Jurkat, Clone E6-1 (cell line): ENCODE data around the gene PM20D2.

Experiments
- DNase-seq: peaks from one replicate; pipeline ENCODE4 v3.0.0-alpha.2; 2011; ENCODE audit warnings: low read depth, low spot score
- H3K4me3 ChIP-seq: 2 replicates; pipeline ENCODE4 v1.5.1; 2011; ENCODE audit warnings: mild to moderate bottlenecking, low read length, control low read depth, moderate library complexity

Gene PM20D2

DNA sequence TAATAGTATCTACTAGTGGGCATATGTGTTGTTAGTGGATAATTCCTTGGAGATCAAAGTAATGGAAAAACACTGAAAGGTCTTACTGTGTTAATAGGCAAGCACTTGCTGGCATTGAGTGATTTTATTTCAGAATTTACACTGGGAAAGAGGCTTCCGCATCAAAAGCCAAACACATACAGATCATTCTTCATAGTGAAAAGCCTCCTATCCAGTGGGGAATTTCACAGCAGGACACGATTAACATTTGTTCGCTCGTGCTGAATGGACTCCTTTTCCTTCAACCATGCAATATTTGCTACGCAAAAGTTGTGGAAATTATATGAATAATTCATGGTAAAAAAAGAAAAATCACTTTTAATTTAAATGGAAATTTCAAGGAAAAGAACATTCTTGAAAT, 44.9 kb downstream of the PM20D2 start:
- H3K4me3 ChIP-seq = no peak overlapping the region
- no peak for DNase-seq

DNA sequence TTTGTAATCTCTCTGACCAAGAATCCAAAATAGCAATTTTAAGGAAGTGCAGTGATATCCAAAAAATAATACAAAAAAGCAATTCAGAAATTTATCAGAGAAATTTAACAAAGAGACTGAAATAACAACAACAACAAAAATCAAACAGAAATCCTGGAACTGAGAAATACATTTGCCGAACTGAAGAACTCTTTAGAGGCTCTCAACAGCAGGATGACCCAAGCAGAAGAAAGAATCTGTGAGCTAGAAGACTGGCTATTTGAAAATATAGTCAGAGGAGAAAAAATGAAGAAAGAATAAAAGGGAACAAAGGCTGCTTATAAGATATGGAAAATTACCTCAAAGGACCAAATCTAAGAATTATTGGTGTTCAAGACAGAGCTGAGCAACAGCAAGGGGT, 48.7 kb downstream of the PM20D2 start:
- H3K4me3 ChIP-seq = no peak overlapping the region
- no peak for DNase-seq

DNA sequence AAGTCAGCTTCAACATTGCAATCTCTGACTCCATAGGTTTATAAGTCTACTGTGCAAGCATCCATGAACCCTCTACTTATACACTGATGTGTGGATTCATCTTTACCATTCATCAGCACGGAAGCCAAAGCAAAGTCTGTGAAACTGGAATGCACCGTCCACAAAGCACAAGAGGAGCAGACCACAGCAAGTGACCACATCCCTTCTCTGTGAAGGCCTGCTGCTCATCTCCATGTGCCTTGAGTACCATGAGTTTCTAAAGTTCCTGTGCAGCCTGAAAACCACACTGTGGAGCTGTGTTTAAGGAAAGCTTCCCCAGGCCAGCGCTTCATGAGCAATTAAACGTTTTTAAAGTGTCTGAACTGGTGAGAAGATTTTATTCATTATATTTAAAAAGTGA, 51.3 kb downstream of the PM20D2 start:
- no peak overlapping the region for H3K4me3 ChIP-seq
- DNase-seq = no peak

DNA sequence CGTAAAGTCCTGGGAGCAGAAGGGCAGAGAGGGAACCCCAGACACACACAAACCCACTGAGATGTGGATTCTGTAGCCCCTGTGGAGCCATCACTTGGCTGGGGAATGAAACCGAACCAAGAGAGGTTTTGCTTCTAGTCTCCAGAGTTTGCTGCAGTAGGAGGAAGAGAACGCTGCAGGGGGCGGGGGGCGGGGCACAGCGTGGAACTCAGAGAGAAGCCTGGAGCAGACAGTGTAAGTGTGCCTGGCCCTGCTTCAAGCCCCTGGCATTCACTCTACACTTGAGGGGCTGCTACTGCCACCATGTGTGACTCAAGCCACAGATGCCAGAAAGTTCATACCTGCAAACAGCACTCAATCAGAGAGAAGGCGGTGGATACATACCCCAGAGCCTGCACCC, 52.4 kb downstream of the PM20D2 start:
- H3K4me3 ChIP-seq = no peak overlapping the region
- DNase-seq = no peak

DNA sequence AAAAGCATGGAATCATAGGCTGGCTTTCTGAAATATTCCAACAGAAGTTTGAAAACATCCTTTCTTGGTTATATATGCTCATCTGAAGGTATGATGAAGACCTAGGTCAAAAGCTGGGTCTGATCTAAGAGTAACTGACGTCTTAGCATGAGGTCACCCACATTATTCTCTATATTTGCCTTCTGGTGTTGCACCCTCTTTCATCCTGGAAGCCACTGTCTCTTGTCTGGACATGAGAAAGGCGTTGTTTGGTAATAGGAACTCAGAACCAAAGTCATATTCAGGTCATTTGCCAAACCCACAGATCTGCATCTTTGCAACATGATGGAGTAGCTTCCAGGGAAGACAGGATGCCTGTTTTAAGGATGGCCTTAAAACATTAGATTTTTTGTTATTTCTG, 53.7 kb downstream of the PM20D2 start:
- no peak overlapping the region for H3K4me3 ChIP-seq
- DNase-seq = no peak

DNA sequence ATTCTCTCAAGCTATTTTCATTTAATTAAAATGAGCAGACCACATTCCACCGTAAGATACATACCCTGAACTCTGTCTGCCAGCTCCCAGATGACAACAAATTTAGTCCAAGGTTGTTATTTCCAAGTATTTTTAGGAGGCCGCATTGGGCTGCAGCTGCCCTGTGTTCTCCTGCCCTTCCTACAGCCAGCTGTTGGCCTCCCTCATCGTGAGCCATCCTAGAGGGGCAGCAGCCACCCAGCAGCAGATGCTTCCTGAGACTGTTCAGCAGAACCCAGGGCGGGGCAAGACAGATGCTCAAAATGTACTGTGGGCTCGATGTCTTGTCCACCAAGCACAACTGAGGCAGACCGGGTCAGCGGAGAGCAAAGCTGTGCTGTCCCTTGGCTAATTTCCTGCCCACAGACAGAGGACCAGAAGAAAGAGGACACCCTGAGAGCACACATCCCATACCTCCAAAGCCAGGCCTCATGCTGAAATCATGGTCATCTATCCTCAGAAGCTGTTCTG, 54.9 kb downstream of the PM20D2 start:
- H3K4me3 ChIP-seq = no peak overlapping the region
- no peak for DNase-seq

DNA sequence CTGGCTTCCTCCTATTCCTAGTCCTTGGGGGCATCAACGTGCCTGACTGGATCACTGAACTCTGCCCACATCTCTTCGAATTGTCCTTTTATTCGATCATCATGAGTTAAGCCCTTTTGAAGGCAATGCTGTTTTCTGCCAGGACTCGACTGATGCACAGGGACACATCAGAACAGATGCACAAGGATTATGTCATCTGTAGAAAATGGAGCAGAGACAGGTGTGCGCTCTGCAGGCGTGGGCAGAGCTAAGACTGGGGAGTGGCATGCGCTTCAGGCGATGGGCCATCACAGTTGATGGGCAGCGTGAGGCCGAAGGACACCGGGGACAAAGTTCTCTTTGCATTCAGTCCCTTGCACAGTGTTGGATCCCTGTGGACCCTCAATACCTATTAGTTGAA, 58.2 kb downstream of the PM20D2 start:
- no peak for DNase-seq
- no peak overlapping the region for H3K4me3 ChIP-seq

DNA sequence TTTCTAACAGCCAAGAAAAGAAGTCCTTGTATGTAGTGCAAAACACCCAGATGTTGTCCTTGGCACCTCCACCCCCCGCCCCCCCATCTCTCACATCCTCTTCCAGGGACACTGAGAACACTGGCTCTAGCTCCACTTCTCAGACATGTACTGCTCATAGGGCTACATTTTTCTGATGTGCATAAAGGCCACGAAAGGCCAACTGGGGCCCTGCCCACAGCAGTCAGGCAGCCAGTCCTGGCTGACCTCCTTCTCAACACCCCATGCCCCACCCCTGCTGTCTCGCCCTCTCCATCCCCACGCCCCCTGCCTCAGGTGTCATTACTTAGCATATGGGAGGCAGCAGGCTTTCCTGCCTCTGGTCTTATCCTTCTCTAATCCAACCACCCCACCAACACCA, 60.0 kb downstream of the PM20D2 start:
- H3K4me3 ChIP-seq = no peak overlapping the region
- DNase-seq = no peak

DNA sequence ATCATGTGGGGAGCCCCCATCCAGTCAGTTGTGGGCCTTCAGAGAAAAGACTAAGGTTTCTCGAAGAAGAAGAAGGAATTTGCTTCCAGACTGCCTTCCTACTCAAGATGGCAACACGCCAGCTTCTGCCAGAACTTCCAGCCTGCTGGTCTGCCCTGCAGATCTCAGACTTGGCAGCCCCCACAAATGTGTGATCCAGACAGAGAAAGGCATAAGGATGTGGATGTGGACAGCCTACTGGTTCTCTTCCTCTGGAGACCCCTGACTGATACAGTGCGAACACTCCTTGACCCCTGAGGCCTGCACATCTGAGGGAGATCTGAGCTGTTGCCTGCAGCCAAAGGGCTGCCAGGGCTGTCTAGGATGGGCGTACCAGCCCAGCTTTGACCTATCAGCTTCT, 62.7 kb downstream of the PM20D2 start:
- no peak for DNase-seq
- no peak overlapping the region for H3K4me3 ChIP-seq

DNA sequence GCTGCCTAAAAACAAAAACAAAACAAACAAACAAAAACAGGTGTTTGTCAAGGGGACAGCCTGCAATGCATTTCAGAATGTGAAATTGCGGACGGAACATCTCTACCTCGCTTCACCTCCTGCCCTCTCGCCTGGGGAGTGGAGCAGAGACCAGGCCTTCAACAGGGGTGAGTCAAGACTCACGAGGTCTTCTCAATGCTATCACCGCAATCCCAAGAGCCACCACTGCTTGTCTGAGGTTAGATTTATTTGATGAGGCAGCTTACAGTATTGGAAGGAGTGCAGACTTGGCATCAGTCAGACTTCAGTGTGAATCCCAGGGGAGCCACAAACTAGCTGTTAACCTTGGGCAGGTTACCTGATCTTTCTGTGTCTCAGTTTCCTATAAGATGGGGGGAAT, 63.6 kb downstream of the PM20D2 start:
- no peak overlapping the region for H3K4me3 ChIP-seq

DNA sequence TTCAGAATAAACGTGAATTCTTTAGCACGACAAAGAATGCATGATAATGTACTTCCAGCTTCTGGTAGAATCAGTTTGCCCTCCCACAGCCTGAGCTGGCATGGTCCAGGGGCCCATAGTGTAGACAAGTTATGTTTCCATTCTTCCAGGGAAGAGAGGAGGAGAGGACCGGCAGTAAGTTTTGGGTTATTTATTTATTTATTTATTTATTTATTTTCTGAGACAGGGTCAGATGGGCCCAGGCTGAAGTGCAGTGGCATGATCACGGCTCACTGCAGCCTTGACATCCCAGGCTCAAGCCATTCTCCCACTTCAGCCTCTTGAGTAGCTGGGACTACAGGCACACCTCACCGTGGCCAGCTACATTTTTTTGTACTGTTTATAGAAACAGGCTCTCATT, 66.6 kb downstream of the PM20D2 start:
- no peak for DNase-seq
- H3K4me3 ChIP-seq = no peak overlapping the region

More for the DNA sequence above, 63.6 kb downstream of the PM20D2 start:
- DNase-seq = peak; percentile 5

DNA sequence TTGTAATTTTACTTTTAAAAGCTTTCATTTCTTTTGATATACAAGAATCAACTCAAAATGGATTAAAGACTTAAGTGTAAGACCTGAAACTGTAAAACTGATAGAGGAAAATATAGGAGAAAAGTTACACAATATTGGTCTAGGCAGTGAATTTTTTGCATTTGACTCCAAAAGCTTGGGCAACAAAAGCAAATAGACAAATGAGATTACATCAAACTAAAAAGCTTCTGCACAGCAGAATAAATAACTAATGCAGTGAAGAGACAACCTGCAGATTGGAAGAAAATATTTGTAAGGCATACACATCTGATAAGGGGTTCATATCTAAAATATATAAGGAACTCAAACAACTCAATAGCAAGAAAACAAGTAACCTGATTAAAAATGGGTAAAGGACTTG, 68.3 kb downstream of the PM20D2 start:
- no peak for DNase-seq
- no peak overlapping the region for H3K4me3 ChIP-seq
